H1 (cell line): ENCODE measurements around the gene AKAP8. TPM values are rescaled to one million over a fixed set of nuclear protein-coding genes. Genes with fewer than 3 reads are reported as not detected.

ENCODE experiments used
- CTCF ChIA-PET: fragments of 300-600 bp; sonication (Branson Sonifier 250); formaldehyde crosslinking; loops from one replicate; lab custom pipeline; 2021; ENCODE audit not compliant: partially characterized antibody; lab: Charles Lee
- POLR2A ChIA-PET: fragments of 300-600 bp; sonication (Branson Sonifier 250); formaldehyde crosslinking; loops from one replicate; lab custom pipeline; 2021; ENCODE audit warnings: inconsistent platforms; ENCODE audit not compliant: partially characterized antibody; lab: Charles Lee
- DNase-seq, 2 experiments: peaks; one replicate each; pipeline versions ENCODE4 v3.0.0 to v3.0.0-alpha.2; 2010 to 2022; ENCODE audit warnings: low spot score in 2 of 2, low read depth in 1 of 2, mixed read lengths in 1 of 2
- FAIRE-seq: peaks from 2 replicates; lab custom pipeline; 2011; peaks lifted over from hg19 to GRCh38; lab: Jason Lieb, UNC
- H2AFZ ChIP-seq: 2 replicates; pipeline ENCODE4 v1.8.1; 2012; ENCODE audit warnings: low read length, inconsistent platforms
- H2AK5ac ChIP-seq: 2 replicates; pipeline ENCODE4 v1.6.1; 2013; ENCODE audit warnings: low read depth, low read length
- H2BK120ac ChIP-seq: replicated peaks from 2 replicates; pipeline ENCODE3; 2013; ENCODE audit warnings: low read depth, low read length, inconsistent platforms
- H2BK12ac ChIP-seq: 2 replicates; pipeline ENCODE4 v1.6.1; 2013; ENCODE audit warnings: low read depth, low read length
- H2BK15ac ChIP-seq: 2 replicates; pipeline ENCODE4 v1.6.1; 2013; ENCODE audit warnings: low read length
- H2BK20ac ChIP-seq: 2 replicates; pipeline ENCODE4 v1.6.1; 2013; ENCODE audit warnings: low read length
- H2BK5ac ChIP-seq: 2 replicates; pipeline ENCODE4 v1.6.1; 2013; ENCODE audit warnings: low read depth, low read length
- H3K14ac ChIP-seq: 2 replicates; pipeline ENCODE4 v1.6.1; 2013; ENCODE audit warnings: inconsistent platforms; ENCODE audit not compliant: insufficient read length
- H3K18ac ChIP-seq: 2 replicates; pipeline ENCODE4 v1.6.1; 2013; ENCODE audit warnings: low read length; ENCODE audit errors: extremely low read depth
- H3K23ac ChIP-seq: 2 replicates; pipeline ENCODE4 v1.6.1; 2013; ENCODE audit warnings: inconsistent platforms; ENCODE audit not compliant: insufficient read length
- H3K23me2 ChIP-seq: 2 replicates; pipeline ENCODE4 v1.6.1; 2013; ENCODE audit warnings: low read depth, low read length
- H3K27ac ChIP-seq: 2 replicates; pipeline ENCODE4 v1.6.1; 2011; ENCODE audit warnings: low read depth, low read length, inconsistent platforms
- H3K27me3 ChIP-seq, 4 experiments: replicated peaks in 1 of 4; 1 replicate in 1 of 4; 2 replicates in 3 of 4; pipeline versions ENCODE4 v1.6.1 to v1.8.1; 2011 to 2013; ENCODE audit warnings: low read length in 3 of 4, mild to moderate bottlenecking in 3 of 4, inconsistent platforms in 2 of 4, mixed read lengths in 2 of 4, moderate library complexity in 1 of 4; ENCODE audit not compliant: control insufficient read depth in 3 of 4, insufficient read depth in 3 of 4; ENCODE audit errors: extremely low read depth in 1 of 4
- H3K36me3 ChIP-seq, 4 experiments: 2 replicates each; pipeline versions ENCODE4 v1.6.1 to v1.8.1; 2011 to 2013; ENCODE audit warnings: mild to moderate bottlenecking in 4 of 4, low read length in 3 of 4, moderate library complexity in 2 of 4, control low read depth in 1 of 4, inconsistent platforms in 1 of 4; ENCODE audit not compliant: insufficient read depth in 4 of 4, control insufficient read depth in 2 of 4
- H3K4ac ChIP-seq: replicated peaks from 2 replicates; pipeline ENCODE3; 2013; ENCODE audit warnings: low read length, low read depth, mixed read lengths, inconsistent platforms; ENCODE audit not compliant: insufficient read length
- H3K4me1 ChIP-seq, 4 experiments: replicated peaks in 1 of 4; 1 replicate in 1 of 4; 2 replicates in 3 of 4; pipeline versions ENCODE4 v1.6.1 to v1.8.1; 2011 to 2013; ENCODE audit warnings: low read length in 3 of 4, inconsistent platforms in 2 of 4, mixed read lengths in 1 of 4; ENCODE audit not compliant: insufficient read depth in 4 of 4, control insufficient read depth in 3 of 4
- H3K4me2 ChIP-seq, 2 experiments: 2 replicates each; pipeline versions ENCODE4 v1.6.1 to v1.8.1; 2011 to 2013; ENCODE audit warnings: low read depth in 2 of 2, low read length in 2 of 2, control low read depth in 1 of 2, inconsistent platforms in 1 of 2, mild to moderate bottlenecking in 1 of 2; ENCODE audit not compliant: insufficient read depth in 1 of 2
- H3K4me3 ChIP-seq, 4 experiments: fragments of 200-600, 300-600 bp in 1 of 4; sonication (generic), shearing (Covaris generic), sonication (Bioruptor Twin) in 1 of 4; 2 replicates each; pipeline versions ENCODE4 v1.5.1 to v1.8.1; 2011 to 2016; ENCODE audit warnings: low read length in 4 of 4, low read depth in 3 of 4, control low read depth in 2 of 4, inconsistent platforms in 2 of 4, mild to moderate bottlenecking in 2 of 4, mixed read lengths in 1 of 4, moderate library complexity in 1 of 4; ENCODE audit not compliant: insufficient read depth in 2 of 4; ENCODE audit errors: extremely low read depth in 1 of 4
- H3K56ac ChIP-seq: replicated peaks from 2 replicates; pipeline ENCODE3; 2013; ENCODE audit warnings: low read depth, mild to moderate bottlenecking, mixed read lengths, low read length, inconsistent platforms; ENCODE audit not compliant: insufficient read length
- H3K79me1 ChIP-seq: 2 replicates; pipeline ENCODE4 v1.6.1; 2013; ENCODE audit warnings: low read depth, low read length, control low read depth
- H3K79me2 ChIP-seq, 2 experiments: 2 replicates each; pipeline versions ENCODE4 v1.6.1 to v1.8.1; 2012 to 2013; ENCODE audit warnings: low read length in 2 of 2, mild to moderate bottlenecking in 2 of 2, inconsistent platforms in 1 of 2; ENCODE audit not compliant: insufficient read depth in 2 of 2, control insufficient read depth in 1 of 2
- H3K9ac ChIP-seq, 4 experiments: replicated peaks in 1 of 4; 1 replicate in 1 of 4; 2 replicates in 3 of 4; pipeline versions ENCODE4 v1.6.1 to v1.8.1; 2011 to 2013; ENCODE audit warnings: low read depth in 3 of 4, low read length in 3 of 4, control low read depth in 2 of 4, mild to moderate bottlenecking in 2 of 4, moderate library complexity in 2 of 4, inconsistent platforms in 1 of 4; ENCODE audit errors: extremely low read depth in 1 of 4
- H3K9me3 ChIP-seq, 2 experiments: 2 replicates each; pipeline versions ENCODE4 v1.6.1 to v1.8.1; 2012 to 2013; ENCODE audit warnings: mild to moderate bottlenecking in 2 of 2, moderate library complexity in 2 of 2, control low read depth in 1 of 2, inconsistent platforms in 1 of 2, low read depth in 1 of 2, low read length in 1 of 2, mixed read lengths in 1 of 2; ENCODE audit not compliant: insufficient read depth in 2 of 2
- H4K20me1 ChIP-seq, 2 experiments: replicated peaks in 1 of 2; 2 replicates each; pipeline versions ENCODE3 to v1.8.1; 2011 to 2013; ENCODE audit warnings: inconsistent platforms in 2 of 2, low read length in 2 of 2, mild to moderate bottlenecking in 1 of 2; ENCODE audit not compliant: insufficient read depth in 2 of 2, control insufficient read depth in 1 of 2
- H4K5ac ChIP-seq: 2 replicates; pipeline ENCODE4 v1.6.1; 2013; ENCODE audit warnings: low read length, low read depth, mixed read lengths, inconsistent platforms; ENCODE audit not compliant: insufficient read length
- H4K8ac ChIP-seq: 2 replicates; pipeline ENCODE4 v1.8.0; 2013; ENCODE audit warnings: mild to moderate bottlenecking, moderate library complexity, low read length, inconsistent platforms; ENCODE audit not compliant: insufficient read depth; ENCODE audit errors: extremely low read depth
- H4K91ac ChIP-seq: replicated peaks from 2 replicates; pipeline ENCODE3; 2013; ENCODE audit warnings: low read length, mixed read lengths, inconsistent platforms; ENCODE audit not compliant: insufficient read length
- CHD1 ChIP-seq: IDR thresholded peaks from 2 replicates; pipeline ENCODE4 v1.6.1; 2012; ENCODE audit warnings: low read depth, low read length, improper control_type of control experiment
- GTF2F1 ChIP-seq: IDR thresholded peaks from 2 replicates; pipeline ENCODE4 v1.6.1; 2012; ENCODE audit warnings: low read depth, low read length, improper control_type of control experiment, borderline replicate concordance
- KDM1A ChIP-seq: fragments of 200-600, 300-600 bp; sonication (generic); IDR thresholded peaks from 2 replicates; pipeline ENCODE4 v1.7.1; 2016; ENCODE audit warnings: mild to moderate bottlenecking, low read length, borderline replicate concordance
- PHF8 ChIP-seq: fragments of 200-600 bp; sonication (generic); conservative IDR thresholded peaks from 2 replicates; pipeline ENCODE4 v1.7.1; 2012; ENCODE audit warnings: low read depth, mild to moderate bottlenecking, inconsistent platforms, low read length, moderate library complexity
- RXRA ChIP-seq: IDR thresholded peaks from 2 replicates; pipeline ENCODE4 v1.6.1; 2011; ENCODE audit warnings: low read depth, mild to moderate bottlenecking, low read length, moderate library complexity; ENCODE audit not compliant: insufficient read depth
- SIN3A ChIP-seq, 2 experiments: IDR thresholded peaks in 1 of 2; conservative IDR thresholded peaks in 1 of 2; 2 replicates each; pipeline ENCODE4 v1.6.1; 2011 to 2012; ENCODE audit warnings: low read length in 2 of 2, improper control_type of control experiment in 1 of 2, low read depth in 1 of 2, mild to moderate bottlenecking in 1 of 2
- SRF ChIP-seq: IDR thresholded peaks from 2 replicates; pipeline ENCODE4 v1.6.1; 2011; ENCODE audit warnings: mild to moderate bottlenecking, low read depth, low read length, moderate library complexity
- TBP ChIP-seq: IDR thresholded peaks from 2 replicates; pipeline ENCODE4 v1.6.1; 2011; ENCODE audit warnings: low read depth, low read length, improper control_type of control experiment
- TEAD4 ChIP-seq: IDR thresholded peaks from 2 replicates; pipeline ENCODE4 v1.6.1; 2012; ENCODE audit warnings: low read depth, low read length, inconsistent platforms, mixed read lengths
- USF2 ChIP-seq: IDR thresholded peaks from 2 replicates; pipeline ENCODE4 v1.6.1; 2011; ENCODE audit warnings: low read length, improper control_type of control experiment
- ZNF274 ChIP-seq: IDR thresholded peaks from 2 replicates; pipeline ENCODE4 v1.7.0; 2012; ENCODE audit warnings: low read length, borderline replicate concordance; ENCODE audit errors: extremely low read depth
- WGBS, 2 experiments: shearing (Covaris generic) in 1 of 2; methylation state at CpG; one replicate each; pipeline versions ENCODE4 v1.1.6 to v1.1.7; 2013 to 2015; ENCODE audit warnings: low lambda C conversion rate in 2 of 2, mixed read lengths in 2 of 2, inconsistent platforms in 1 of 2, low coverage in 1 of 2, missing lambda C conversion rate in 1 of 2; ENCODE audit not compliant: insufficient replicate concordance in 2 of 2, insufficient coverage in 1 of 2, insufficient read length in 1 of 2; ENCODE audit errors: extremely low coverage in 1 of 2, missing lambda C conversion rate in 1 of 2; 5-methylcytosine and 5-hydroxymethylcytosine counted together
- polyA plus RNA-seq, 7 experiments: library from polyadenylated mRNA; depleted of rRNA in 3 of 7; stranded (reverse) in 5 of 7; unstranded in 2 of 7; fragments of >200 nt in 5 of 7; fragments of 200-250 nt in 2 of 7; gene quantifications; 1 replicate in 5 of 7; 2 replicates in 1 of 7; 4 replicates in 1 of 7; pipeline versions ENCODE4 v1.2.1 to v1.2.3, GENCODE V29; 2011 to 2013; ENCODE audit warnings: missing spikeins in 2 of 7, mixed read lengths in 2 of 7
- total RNA-seq: library from RNA; stranded (reverse); fragmentation: NEBNext Ultra II Directional; extraction: Animal tissue kit (Norgen Biotek cat#: 25700); gene quantifications from 2 replicates; pipeline ENCODE4 v1.2.1, GENCODE V29; 2021
- TF ChIP-seq, protein P1 (sequence below): IDR thresholded peaks from 2 replicates; pipeline ENCODE4 v1.6.1; 2011; ENCODE audit warnings: low read depth, mild to moderate bottlenecking, low read length; ENCODE audit not compliant: insufficient read depth

AKAP8 gene
- total and polyA plus RNA-seq, 2 of the 8 experiments (the other 6 are each of a cell fraction or from before 2014, with no cell fraction given) = 17.0 to 41.0 TPM

- Histone ChIP-seq H3K27ac (no peak overlapping the region), H3K79me2 (peaks cover 0 to 29% of the 10 kb centered on the region in 2 experiments; a peak in 2 of 4 replicates), H2BK15ac (no peak overlapping the region), H2AK5ac (no peak overlapping the region), H3K56ac (no peak overlapping the region), H3K9ac (no peak overlapping the region), H3K23ac (no peak overlapping the region), H3K4me3 (no peak overlapping the region), H3K27me3 (no peaks in the 10 kb centered on the region; a peak in 1 of 7 replicates), H4K20me1 (peaks cover 12 to 13% of the 10 kb centered on the region in 2 experiments), H2BK5ac (no peak overlapping the region), H2BK120ac (no peak overlapping the region), H3K4me2 (no peak overlapping the region), H3K9me3 (peaks cover 3 to 4% of the 10 kb centered on the region in 2 experiments; a peak in 1 of 4 replicates), H3K23me2 (peaks cover 3% of the 10 kb centered on the region; the same call in 1 of the 2 replicates), H3K36me3 (peaks cover 2 to 44% (median 21%) of the 10 kb centered on the region in 4 experiments; a peak in 6 of 8 replicates), H2BK12ac (no peak overlapping the region), H3K79me1 (peaks cover 22% of the 10 kb centered on the region), H3K14ac (no peak overlapping the region), H2AFZ (no peak overlapping the region), H4K91ac (no peak overlapping the region), H2BK20ac (no peak overlapping the region), H3K4me1 (peaks cover 0 to 9% (median 4%) of the 10 kb centered on the region in 4 experiments; a peak in 4 of 7 replicates), H3K18ac (no peak overlapping the region), H4K5ac (no peak overlapping the region), H3K4ac (no peak overlapping the region), H4K8ac (0 out of 2 replicates have a peak overlapping the region, but pooled peaks have one; percentile 4)
- CTCF ChIA-PET = interaction anchor here (5.1 kb wide), 1 partner anchor 7 kb away, joined by 28 read pairs; the partner anchor contains the start of gene AKAP8L
- DNase-seq (no peak), FAIRE-seq (no peak)
- 92% methylated on average over 22 of the region's 25 CpGs; no CpG with 5 or more reads in 1 of the 2 experiments for WGBS, 2 experiments
- POLR2A ChIA-PET = interaction anchor here (5.0 kb wide), 1 partner anchor 8 kb away, joined by 71 read pairs; the partner anchor contains the start of gene AKAP8L
- TF ChIP-seq, protein P1, sequence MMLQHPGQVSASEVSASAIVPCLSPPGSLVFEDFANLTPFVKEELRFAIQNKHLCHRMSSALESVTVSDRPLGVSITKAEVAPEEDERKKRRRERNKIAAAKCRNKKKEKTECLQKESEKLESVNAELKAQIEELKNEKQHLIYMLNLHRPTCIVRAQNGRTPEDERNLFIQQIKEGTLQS = no peak
- TF ChIP-seq CHD1 = no peak
- no peak for TF ChIP-seq GTF2F1
- TF ChIP-seq USF2 = no peak
- TF ChIP-seq KDM1A = no peak
- no peak for TF ChIP-seq SIN3A (conservative IDR thresholded peaks at IDR 0.05 in 1 of 2, IDR thresholded peaks at IDR 0.05 in 1 of 2; ENCODE audit: low read depth in 1 of 2, low read length in 2 of 2)
- TF ChIP-seq SRF = no peak
- TF ChIP-seq TEAD4 = no peak
- TF ChIP-seq TBP = no peak
- TF ChIP-seq PHF8 = no peak
- TF ChIP-seq RXRA = no peak
- no peak for TF ChIP-seq ZNF274
These were observed 47.7 kb upstream of the AKAP8 start for GRCh38 chr19:15427350-15427700.
